ENCODE data around the gene GDNF.

DNA sequence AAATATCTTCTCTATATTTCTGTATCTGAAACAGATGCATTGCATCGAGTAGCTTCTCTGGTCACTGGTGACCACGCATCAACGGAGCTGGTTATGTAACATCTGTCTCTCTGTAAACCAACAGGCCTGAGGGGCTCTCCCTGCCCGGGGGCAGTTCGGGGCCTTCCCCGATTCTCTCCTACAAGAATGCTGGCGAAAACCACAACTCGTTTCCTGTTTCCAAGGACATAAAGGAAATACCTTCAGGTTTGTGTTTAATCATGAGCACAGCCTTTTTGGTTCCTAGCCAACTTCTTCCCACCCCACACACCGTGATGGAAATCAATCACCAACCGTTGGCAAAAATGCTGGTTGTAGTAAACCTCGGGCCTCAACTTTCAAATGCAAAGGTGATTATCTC, 25.1 kb downstream of the GDNF start:
- TF ChIP-seq, protein P1, sequence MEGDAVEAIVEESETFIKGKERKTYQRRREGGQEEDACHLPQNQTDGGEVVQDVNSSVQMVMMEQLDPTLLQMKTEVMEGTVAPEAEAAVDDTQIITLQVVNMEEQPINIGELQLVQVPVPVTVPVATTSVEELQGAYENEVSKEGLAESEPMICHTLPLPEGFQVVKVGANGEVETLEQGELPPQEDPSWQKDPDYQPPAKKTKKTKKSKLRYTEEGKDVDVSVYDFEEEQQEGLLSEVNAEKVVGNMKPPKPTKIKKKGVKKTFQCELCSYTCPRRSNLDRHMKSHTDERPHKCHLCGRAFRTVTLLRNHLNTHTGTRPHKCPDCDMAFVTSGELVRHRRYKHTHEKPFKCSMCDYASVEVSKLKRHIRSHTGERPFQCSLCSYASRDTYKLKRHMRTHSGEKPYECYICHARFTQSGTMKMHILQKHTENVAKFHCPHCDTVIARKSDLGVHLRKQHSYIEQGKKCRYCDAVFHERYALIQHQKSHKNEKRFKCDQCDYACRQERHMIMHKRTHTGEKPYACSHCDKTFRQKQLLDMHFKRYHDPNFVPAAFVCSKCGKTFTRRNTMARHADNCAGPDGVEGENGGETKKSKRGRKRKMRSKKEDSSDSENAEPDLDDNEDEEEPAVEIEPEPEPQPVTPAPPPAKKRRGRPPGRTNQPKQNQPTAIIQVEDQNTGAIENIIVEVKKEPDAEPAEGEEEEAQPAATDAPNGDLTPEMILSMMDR (IDR thresholded peaks at IDR 0.05), result no peak
- TF ChIP-seq POLR2A (IDR thresholded peaks at IDR 0.05) (no peak), POLR2AphosphoS5 (IDR thresholded peaks at IDR 0.05) (no peak), EP300 (IDR thresholded peaks at IDR 0.05) (no peak)
